Retinal pigment epithelial cell (primary cell): ENCODE results near the gene SLC38A8.

Experiments used
- DNase-seq: peaks from one replicate; pipeline ENCODE4 v3.0.0-alpha.2; 2010; ENCODE audit warnings: low read depth
- H3K4me3 ChIP-seq: 2 replicates; pipeline ENCODE4 v1.5.1; 2011; ENCODE audit warnings: mild to moderate bottlenecking, low read length, control low read depth, moderate library complexity
- TF ChIP-seq, protein P1 (sequence below): conservative IDR thresholded peaks from 2 replicates; pipeline ENCODE4 v1.5.1; 2011; ENCODE audit warnings: low read depth, low read length, control low read depth, inconsistent platforms

Gene SLC38A8

DNA sequence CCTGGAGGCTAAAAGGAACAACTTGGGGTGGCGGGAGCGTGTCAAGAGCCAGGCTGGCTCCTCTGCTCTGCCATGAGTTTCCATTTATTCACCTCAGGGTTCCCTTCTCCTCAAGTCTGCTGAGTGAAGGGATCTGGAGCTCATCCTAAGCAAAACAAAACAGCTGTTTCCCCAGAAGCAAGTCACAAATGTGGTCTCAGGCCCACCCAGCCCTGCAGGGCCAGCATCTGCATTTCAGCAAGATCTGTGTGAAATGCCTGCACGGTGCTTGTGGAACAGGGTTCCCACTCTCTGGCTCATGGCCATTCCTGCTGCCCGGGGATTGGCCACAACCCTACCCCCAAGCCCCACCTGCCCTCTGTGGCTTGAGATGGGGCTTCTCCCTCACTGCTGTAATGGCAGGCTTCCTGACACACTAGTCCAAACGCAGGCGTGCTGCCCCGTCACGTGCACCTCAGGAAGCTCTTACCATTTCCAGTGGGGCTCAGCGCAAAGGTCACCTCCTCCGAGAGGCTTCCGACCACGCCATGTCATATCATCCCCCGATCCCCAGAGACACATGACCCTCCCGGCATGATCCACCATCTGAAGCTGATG is 2.3 kb downstream of the SLC38A8 start:
- H3K4me3 ChIP-seq = no peak overlapping the region
- no peak for DNase-seq
- TF ChIP-seq, protein P1, sequence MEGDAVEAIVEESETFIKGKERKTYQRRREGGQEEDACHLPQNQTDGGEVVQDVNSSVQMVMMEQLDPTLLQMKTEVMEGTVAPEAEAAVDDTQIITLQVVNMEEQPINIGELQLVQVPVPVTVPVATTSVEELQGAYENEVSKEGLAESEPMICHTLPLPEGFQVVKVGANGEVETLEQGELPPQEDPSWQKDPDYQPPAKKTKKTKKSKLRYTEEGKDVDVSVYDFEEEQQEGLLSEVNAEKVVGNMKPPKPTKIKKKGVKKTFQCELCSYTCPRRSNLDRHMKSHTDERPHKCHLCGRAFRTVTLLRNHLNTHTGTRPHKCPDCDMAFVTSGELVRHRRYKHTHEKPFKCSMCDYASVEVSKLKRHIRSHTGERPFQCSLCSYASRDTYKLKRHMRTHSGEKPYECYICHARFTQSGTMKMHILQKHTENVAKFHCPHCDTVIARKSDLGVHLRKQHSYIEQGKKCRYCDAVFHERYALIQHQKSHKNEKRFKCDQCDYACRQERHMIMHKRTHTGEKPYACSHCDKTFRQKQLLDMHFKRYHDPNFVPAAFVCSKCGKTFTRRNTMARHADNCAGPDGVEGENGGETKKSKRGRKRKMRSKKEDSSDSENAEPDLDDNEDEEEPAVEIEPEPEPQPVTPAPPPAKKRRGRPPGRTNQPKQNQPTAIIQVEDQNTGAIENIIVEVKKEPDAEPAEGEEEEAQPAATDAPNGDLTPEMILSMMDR = no peak

- no peak overlapping the region for H3K4me3 ChIP-seq
- TF ChIP-seq, protein P1 = no peak
- DNase-seq = no peak
Measured at GRCh38 chr16:84039696-84040095, 2.9 kb downstream of the SLC38A8 start.

DNA sequence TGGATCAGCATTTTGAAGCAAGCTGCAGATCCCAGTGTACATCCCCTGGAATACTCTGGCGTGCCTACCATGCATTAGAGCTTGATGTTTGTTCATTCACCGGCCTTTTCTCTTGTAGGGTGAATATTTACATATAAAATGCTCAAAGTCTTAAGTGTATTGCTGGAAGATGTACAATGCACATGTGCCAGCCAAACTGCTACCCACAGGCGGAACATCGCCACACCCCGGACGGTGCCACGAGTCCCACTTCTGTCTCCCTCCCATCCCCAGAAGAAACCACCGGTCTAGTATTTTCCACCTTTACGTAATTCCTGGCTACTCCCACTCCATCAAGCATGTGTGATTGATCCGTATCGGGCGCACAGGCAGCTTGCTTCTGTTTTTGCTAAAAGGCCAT is 4.1 kb downstream of the SLC38A8 start:
- DNase-seq = no peak

GRCh38 chr16:84036982-84037425 is 5.6 kb downstream of the SLC38A8 start:
- no peak for DNase-seq
- TF ChIP-seq, protein P1 = no peak
- no peak overlapping the region for H3K4me3 ChIP-seq

More for the DNA sequence above, 4.1 kb downstream of the SLC38A8 start:
- TF ChIP-seq, protein P1 = no peak
- no peak overlapping the region for H3K4me3 ChIP-seq

- no peak overlapping the region for H3K4me3 ChIP-seq
- TF ChIP-seq, protein P1 = no peak
- no peak for DNase-seq
Measured at GRCh38 chr16:84036131-84036530, 6.5 kb downstream of the SLC38A8 start.

DNA sequence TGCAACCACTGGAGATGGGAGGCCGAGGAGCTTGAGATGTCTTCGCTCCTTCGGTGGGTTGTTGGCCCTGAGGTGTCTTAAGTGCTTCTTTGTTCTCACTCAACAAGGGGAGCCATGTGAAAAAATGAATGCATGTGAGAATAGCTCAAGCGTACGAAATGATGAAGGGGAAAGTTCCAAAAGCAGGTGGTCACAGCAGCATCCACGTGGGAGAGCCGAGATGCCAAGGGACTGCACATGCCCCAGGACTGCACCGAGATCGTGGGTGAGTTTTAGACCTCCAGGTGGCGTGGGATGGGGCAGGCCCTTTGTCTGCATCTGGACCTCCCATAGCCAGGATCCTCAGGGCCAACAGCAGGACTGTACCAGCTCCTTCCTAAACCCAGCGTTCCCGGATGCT is 8.1 kb downstream of the SLC38A8 start:
- no peak overlapping the region for H3K4me3 ChIP-seq
- TF ChIP-seq, protein P1 = no peak
- no peak for DNase-seq
